Right ventricle myocardium superior (tissue), 1 donor: ENCODE data around the gene HBZ. TPM values are rescaled to one million over a fixed set of nuclear protein-coding genes. Genes with fewer than 3 reads are reported as not detected.
A peak's percentile ranks its signal among the peaks of the same experiment; 100 is the strongest.
"Not testable (repeated sequence)": the region's sequence is repeated elsewhere in the genome, so short reads cannot be mapped to it uniquely, and the experiment has no call there.

Experiments used
- ATAC-seq: fragments of 200-7000 bp; cut with Tn5 transposase; one replicate; pipeline ENCODE4 v1.9.1; 2020; ENCODE audit warnings: mild to moderate bottlenecking; ENCODE audit not compliant: poor library complexity
- DNase-seq: peaks from one replicate; pipeline ENCODE4 v3.0.0-alpha.2; 2020
- intact Hi-C: fragments of 100-400 bp; cut with DNase I; formaldehyde crosslinking; loops from one replicate; pipeline ENCODE4 v1.11.2; 2022
- total RNA-seq: library from RNA; stranded (reverse); fragmentation: NEBNext Ultra II Directional; extraction: Animal tissue kit (Norgen Biotek cat#: 25700); gene quantifications from one replicate; pipeline ENCODE4 v1.2.1, GENCODE V29; 2021
- donor health status: DM: no; HTN: yes; CAD: no; lungs with severe emphysema.

The HBZ gene
- total RNA-seq, 1 donor from 2014 or later = not detected

DNA sequence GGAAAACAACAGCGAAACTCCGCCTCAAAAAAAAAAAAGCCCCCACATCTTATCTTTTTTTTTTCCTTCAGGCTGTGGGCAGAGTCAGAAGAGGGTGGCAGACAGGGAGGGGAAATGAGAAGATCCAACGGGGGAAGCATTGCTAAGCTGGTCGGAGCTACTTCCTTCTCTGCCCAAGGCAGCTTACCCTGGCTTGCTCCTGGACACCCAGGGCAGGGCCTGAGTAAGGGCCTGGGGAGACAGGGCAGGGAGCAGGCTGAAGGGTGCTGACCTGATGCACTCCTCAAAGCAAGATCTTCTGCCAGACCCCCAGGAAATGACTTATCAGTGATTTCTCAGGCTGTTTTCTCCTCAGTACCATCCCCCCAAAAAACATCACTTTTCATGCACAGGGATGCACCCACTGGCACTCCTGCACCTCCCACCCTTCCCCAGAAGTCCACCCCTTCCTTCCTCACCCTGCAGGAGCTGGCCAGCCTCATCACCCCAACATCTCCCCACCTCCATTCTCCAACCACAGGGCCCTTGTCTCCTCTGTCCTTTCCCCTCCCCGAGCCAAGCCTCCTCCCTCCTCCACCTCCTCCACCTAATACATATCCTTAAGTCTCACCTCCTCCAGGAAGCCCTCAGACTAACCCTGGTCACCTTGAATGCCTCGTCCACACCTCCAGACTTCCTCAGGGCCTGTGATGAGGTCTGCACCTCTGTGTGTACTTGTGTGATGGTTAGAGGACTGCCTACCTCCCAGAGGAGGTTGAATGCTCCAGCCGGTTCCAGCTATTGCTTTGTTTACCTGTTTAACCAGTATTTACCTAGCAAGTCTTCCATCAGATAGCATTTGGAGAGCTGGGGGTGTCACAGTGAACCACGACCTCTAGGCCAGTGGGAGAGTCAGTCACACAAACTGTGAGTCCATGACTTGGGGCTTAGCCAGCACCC lies 22.8 kb downstream of the HBZ start:
- no peak for ATAC-seq
- no peak for DNase-seq
- intact Hi-C loops = no loop called here

DNA sequence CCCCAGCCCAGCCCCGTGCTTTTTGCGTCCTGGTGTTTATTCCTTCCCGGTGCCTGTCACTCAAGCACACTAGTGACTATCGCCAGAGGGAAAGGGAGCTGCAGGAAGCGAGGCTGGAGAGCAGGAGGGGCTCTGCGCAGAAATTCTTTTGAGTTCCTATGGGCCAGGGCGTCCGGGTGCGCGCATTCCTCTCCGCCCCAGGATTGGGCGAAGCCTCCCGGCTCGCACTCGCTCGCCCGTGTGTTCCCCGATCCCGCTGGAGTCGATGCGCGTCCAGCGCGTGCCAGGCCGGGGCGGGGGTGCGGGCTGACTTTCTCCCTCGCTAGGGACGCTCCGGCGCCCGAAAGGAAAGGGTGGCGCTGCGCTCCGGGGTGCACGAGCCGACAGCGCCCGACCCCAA lies 23.6 kb downstream of the HBZ start:
- ATAC-seq, intact Hi-C loops, DNase-seq: not testable (repeated sequence)

DNA sequence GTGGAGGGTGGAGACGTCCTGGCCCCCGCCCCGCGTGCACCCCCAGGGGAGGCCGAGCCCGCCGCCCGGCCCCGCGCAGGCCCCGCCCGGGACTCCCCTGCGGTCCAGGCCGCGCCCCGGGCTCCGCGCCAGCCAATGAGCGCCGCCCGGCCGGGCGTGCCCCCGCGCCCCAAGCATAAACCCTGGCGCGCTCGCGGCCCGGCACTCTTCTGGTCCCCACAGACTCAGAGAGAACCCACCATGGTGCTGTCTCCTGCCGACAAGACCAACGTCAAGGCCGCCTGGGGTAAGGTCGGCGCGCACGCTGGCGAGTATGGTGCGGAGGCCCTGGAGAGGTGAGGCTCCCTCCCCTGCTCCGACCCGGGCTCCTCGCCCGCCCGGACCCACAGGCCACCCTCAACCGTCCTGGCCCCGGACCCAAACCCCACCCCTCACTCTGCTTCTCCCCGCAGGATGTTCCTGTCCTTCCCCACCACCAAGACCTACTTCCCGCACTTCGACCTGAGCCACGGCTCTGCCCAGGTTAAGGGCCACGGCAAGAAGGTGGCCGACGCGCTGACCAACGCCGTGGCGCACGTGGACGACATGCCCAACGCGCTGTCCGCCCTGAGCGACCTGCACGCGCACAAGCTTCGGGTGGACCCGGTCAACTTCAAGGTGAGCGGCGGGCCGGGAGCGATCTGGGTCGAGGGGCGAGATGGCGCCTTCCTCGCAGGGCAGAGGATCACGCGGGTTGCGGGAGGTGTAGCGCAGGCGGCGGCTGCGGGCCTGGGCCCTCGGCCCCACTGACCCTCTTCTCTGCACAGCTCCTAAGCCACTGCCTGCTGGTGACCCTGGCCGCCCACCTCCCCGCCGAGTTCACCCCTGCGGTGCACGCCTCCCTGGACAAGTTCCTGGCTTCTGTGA lies 24.3 kb downstream of the HBZ start, which contains the start of gene HBA1:
Gene HBA1 (plus strand): TSS at position 204 of the 906 bp plus-strand sequence. CDS start 37 bp downstream, at position 241.
- peak; percentile 4 for ATAC-seq
- DNase-seq, intact Hi-C loops: not testable (repeated sequence)

DNA sequence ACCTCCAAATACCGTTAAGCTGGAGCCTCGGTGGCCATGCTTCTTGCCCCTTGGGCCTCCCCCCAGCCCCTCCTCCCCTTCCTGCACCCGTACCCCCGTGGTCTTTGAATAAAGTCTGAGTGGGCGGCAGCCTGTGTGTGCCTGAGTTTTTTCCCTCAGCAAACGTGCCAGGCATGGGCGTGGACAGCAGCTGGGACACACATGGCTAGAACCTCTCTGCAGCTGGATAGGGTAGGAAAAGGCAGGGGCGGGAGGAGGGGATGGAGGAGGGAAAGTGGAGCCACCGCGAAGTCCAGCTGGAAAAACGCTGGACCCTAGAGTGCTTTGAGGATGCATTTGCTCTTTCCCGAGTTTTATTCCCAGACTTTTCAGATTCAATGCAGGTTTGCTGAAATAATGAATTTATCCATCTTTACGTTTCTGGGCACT lies 25.0 kb downstream of the HBZ start:
- no peak for DNase-seq
- intact Hi-C loops = no loop called here
- no peak for ATAC-seq

DNA sequence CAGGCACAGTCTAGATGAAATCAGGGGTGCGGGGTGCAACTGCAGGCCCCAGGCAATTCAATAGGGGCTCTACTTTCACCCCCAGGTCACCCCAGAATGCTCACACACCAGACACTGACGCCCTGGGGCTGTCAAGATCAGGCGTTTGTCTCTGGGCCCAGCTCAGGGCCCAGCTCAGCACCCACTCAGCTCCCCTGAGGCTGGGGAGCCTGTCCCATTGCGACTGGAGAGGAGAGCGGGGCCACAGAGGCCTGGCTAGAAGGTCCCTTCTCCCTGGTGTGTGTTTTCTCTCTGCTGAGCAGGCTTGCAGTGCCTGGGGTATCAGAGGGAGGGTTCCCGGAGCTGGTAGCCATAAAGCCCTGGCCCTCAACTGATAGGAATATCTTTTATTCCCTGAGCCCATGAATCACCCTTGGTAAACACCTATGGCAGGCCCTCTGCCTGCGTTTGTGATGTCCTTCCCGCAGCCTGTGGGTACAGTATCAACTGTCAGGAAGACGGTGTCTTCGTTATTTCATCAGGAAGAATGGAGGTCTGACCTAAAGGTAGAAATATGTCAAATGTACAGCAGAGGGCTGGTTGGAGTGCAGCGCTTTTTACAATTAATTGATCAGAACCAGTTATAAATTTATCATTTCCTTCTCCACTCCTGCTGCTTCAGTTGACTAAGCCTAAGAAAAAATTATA lies 25.7 kb downstream of the HBZ start:
- DNase-seq (no peak), ATAC-seq (no peak)
- intact Hi-C loops = no loop called here

DNA sequence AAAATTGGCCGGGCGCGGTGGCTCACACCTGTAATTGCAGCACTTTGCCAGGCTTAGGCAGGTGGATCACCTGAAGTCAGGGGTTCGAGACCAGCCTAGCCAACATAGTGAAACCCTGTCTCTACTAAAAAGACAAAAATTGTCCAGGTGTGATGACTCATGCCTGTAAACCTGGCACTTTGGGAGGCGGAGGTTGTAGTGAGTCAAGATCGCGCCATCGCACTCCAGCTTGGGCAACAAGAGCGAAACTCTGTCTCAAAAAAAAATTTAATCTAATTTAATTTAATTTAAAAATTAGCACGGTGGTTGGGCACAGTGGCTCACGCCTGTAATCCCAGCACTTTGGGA lies 26.2 kb downstream of the HBZ start:
- no peak for DNase-seq
- no peak for ATAC-seq
- intact Hi-C loops = no loop called here

DNA sequence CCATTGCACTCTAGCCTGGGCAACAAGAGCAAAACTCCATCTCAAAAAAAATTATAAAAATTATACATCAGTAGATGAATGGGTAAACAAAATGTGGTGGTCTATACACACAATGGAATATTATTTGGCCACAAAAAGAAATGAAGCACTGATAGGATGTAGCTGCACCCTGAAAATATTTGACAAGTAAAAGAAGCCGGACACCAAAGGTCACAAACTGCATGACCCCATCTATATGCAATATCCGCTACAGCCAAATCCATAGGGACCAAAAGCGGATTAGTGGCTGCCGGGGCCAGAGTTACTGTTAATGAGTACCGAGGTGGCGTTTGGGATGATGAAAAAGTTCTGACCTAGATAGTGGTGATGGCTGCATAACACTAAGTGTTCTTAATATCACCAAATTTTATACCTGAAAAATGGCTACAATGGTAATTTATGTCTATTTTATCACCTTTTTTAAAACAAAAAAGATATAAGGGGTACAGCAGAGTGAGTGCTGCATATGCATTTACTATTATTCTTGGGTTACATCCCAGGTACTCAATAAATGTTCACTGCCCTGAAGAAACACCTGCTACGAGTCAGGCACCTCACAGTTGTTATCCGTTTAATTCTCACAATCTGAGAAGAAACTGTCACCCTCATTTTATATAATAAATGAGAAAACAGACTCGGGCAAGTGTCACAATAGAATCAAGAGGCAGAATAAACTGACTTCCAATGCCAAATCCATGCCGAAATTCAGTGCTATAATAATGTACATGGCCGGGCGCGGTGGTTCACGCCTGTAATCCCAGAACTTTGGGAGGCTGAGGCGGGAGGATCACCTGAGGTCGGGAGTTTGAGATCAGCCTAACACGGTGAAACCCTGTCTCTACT lies 27.0 kb downstream of the HBZ start:
- DNase-seq (no peak), ATAC-seq (no peak)
- intact Hi-C loops = no loop called here

DNA sequence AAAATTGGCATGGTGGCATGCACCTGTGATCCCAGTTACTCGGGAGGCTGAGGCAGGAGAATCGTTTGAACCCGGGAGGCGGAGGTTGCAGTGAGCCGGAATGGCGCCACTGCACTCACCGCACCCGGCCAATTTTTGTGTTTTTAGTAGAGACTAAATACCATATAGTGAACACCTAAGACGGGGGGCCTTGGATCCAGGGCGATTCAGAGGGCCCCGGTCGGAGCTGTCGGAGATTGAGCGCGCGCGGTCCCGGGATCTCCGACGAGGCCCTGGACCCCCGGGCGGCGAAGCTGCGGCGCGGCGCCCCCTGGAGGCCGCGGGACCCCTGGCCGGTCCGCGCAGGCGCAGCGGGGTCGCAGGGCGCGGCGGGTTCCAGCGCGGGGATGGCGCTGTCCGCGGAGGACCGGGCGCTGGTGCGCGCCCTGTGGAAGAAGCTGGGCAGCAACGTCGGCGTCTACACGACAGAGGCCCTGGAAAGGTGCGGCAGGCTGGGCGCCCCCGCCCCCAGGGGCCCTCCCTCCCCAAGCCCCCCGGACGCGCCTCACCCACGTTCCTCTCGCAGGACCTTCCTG lies 27.7 kb downstream of the HBZ start, which contains the start of gene HBQ1:
Gene HBQ1 (plus strand): TSS at position 359 of the 575 bp plus-strand sequence. CDS start 28 bp downstream, at position 387.
- ATAC-seq = peak; percentile 47
- DNase-seq = no peak
- intact Hi-C loops = no loop called here

DNA sequence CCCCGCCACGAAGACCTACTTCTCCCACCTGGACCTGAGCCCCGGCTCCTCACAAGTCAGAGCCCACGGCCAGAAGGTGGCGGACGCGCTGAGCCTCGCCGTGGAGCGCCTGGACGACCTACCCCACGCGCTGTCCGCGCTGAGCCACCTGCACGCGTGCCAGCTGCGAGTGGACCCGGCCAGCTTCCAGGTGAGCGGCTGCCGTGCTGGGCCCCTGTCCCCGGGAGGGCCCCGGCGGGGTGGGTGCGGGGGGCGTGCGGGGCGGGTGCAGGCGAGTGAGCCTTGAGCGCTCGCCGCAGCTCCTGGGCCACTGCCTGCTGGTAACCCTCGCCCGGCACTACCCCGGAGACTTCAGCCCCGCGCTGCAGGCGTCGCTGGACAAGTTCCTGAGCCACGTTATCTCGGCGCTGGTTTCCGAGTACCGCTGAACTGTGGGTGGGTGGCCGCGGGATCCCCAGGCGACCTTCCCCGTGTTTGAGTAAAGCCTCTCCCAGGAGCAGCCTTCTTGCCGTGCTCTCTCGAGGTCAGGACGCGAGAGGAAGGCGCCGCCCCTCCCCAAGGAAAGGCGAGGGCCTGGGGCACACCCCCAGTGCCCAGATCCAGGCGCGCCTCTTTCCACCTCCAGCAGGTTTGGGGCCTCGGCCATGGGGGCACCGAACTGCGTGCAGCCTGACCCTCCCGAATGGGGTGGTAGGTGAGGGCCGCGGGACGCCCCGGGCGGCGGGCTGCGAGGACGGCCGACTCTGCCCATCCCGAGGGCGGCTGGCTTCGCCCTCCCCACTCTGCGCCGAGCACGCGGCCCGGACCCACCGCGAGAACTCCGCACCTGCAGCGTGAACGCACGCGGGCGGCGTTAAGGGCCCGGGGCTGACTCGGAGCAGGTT lies 28.5 kb downstream of the HBZ start:
- peak; percentile 84 for DNase-seq
- intact Hi-C loops = no loop called here

DNA sequence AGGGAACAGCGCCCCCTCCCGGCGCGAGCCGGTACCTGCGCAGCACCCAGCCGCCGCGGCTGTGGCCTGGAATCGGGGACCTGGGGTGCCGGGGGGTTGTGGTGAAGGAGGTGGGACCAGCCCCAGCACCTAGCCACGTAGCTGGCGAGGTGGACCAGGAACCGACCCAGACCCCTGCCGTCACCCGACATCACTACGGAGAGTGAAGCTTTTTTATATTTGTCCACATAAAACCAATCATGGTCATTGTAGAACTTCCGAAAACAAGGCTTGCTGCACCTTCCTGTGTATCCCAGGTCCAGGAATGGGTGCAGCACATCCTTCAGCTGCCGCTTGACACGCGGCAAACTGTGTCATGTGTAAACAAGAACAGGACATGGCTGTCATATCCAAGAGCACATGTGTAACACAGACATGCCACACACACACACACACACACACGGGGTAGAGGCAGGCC lies 29.1 kb downstream of the HBZ start:
- intact Hi-C loops = no loop called here
- ATAC-seq = no peak
- no peak for DNase-seq

More for the DNA sequence above, 28.5 kb downstream of the HBZ start:
- peak; percentile 88 for ATAC-seq

DNA sequence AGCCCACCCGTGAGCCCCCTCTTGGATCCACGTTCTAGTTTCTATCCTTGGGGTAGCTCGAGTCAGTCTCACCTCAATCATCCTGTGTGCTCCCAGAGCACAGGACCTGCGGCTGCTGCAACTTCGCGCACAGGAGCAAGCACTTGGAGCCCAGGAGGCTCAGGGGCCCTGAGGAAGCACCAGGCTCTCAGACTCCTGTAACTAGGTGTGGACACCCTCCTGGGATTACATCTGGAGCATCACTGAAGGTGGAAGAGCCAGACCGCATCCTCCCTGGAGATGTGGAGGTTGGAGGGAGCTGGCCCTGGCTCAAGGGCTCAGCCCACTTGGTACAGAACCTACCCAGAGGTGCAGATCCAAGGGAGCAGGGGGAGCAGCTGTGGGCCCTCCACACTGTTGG lies 30.6 kb downstream of the HBZ start:
- ATAC-seq (no peak), DNase-seq (no peak)
- intact Hi-C loops = no loop called here

DNA sequence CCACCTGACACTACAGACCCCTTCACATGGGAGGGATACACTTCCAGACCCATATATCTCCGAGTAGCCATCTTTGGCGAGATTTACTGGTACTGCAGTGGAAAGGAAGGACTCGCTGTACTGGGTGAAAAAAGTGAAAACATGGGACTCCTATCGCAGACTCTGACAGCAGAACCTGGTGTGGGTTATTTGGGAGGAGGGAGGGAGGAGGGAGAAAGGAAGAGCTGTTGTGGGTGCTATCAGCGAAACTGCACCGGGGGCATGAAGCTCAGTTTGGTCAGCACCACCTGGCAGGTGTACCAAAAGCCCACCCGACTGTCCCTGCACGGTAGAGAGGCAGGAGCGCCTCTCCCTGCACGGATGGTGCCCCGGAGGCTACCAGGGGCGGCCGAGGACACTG lies 32.8 kb downstream of the HBZ start:
- intact Hi-C loops = no loop called here
- DNase-seq (no peak), ATAC-seq (no peak)

DNA sequence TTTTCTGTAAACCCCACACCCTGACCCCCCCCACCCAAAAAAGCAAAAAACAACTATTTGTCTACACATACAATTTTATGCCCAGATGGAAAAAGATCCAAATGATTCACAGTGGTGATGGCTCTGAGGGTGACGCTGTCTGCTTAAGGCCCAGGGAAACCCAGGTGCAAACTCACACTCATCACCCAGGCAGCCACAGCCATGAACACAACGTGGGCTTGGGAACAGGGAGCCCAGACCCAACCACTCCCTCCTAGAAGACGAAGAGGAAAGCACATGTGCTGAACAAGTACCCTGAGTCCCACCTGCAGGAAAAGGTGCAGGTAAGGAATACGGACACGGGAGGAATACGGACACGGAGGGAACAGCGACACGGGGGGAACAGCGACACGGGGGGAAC lies 33.2 kb downstream of the HBZ start:
- no peak for DNase-seq

DNA sequence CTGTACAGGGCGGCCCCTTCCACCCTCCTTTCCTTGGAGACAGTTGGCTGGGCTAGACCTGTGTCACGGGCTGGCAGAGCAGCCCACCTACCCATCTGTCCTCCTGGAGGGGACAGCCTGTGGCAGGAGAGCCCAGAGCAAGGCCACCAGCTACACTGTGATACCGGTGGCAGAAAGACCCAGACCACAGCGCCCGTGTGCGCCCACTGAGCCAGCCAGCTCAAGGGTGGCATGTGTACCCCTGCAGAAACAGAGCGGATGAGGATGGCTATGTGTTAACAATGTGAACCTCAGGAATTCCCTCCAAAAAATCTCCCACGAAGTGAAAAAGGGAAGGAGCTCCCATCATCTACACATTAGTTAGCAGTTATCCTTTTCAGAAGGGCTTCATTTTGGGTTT lies 34.9 kb downstream of the HBZ start:
- ATAC-seq = no peak
- DNase-seq = no peak
- intact Hi-C loops = no loop called here

More for the DNA sequence above, 33.2 kb downstream of the HBZ start:
- ATAC-seq = no peak
- intact Hi-C loops = no loop called here

DNA sequence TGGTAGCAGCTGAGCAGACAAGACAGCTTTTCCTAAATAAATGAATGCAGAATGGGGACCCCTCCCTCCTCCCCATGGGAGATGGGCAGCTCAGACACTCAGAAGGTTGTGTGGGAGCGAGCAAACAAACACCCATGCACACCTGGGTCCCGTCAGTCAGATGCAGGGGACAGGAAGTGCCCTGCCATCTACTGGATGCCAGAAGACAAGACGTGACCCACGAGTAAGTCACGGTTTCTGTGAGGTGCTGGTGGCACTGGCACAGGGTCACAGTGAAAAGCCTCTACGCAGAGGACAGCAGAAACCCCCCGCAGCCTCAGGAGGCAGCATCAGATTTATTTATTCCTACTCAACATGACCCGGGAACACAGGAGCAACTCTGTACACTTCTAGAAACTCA lies 36.2 kb downstream of the HBZ start:
- DNase-seq (no peak), ATAC-seq (no peak)
- intact Hi-C loops = no loop called here

DNA sequence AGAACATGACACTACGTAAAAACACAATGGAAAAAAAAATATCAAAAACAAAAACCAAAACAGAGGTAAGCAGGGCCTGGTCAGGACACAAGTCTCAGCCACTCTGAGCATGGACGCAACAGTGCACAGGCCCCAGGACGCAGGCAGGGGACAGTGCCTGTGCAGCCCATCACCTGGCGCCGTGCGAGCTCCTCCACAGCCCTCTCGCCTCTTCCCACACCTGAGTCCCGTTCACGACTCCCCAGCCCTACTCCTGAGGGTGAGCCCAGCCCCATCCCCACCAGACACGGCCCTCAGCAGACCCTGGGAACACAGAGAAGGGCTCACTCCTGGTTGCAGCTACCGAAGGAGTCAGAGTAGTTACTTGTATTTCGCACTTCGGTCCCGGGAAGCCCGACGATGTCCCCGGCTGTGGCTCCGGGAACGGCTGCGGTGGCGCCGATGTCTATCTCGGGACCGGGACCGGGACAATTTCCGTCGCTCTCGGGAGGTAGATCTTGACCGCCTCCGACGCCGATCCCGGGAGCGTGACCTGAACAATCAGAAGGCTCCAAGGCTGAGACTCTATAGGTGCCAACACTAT lies 37.3 kb downstream of the HBZ start:
- intact Hi-C loops = no loop called here
- ATAC-seq (no peak), DNase-seq (no peak)
